Smooth muscle cell (in vitro differentiated cells): Measurements from ENCODE around the gene TSPAN32. TPM values are rescaled to one million over a fixed set of nuclear protein-coding genes. Genes with fewer than 3 reads are reported as not detected.
"Not testable (repeated sequence)": the region's sequence is repeated elsewhere in the genome, so short reads cannot be mapped to it uniquely, and the experiment has no call there.

Experiments used
- DNase-seq: peaks from one replicate; lab custom pipeline; 2025; ENCODE audit not compliant: unreplicated experiment; lab: John Stamatoyannopoulos, UW
- H2AFZ ChIP-seq: fragments of 200-600 bp; sonication (generic); 2 replicates; pipeline ENCODE4 v1.6.0; 2016; ENCODE audit warnings: antibody characterized with exemption, low read depth, mild to moderate bottlenecking
- H3F3A ChIP-seq: fragments of 200-600 bp; sonication (generic); 2 replicates; pipeline ENCODE4 v1.6.0; 2017; ENCODE audit warnings: antibody characterized with exemption, low read depth
- H3K27ac ChIP-seq: fragments of 200-600 bp; sonication (generic); 2 replicates; pipeline ENCODE4 v1.5.1; 2016; ENCODE audit warnings: low read depth, mild to moderate bottlenecking
- H3K27me3 ChIP-seq: fragments of 200-600 bp; sonication (generic); 2 replicates; pipeline ENCODE4 v1.6.1; 2016; ENCODE audit warnings: low read depth, mild to moderate bottlenecking
- H3K36me3 ChIP-seq: fragments of 200-600 bp; sonication (generic); 2 replicates; pipeline ENCODE4 v1.5.1; 2016; ENCODE audit warnings: low read depth
- H3K4me1 ChIP-seq: fragments of 200-600 bp; sonication (generic); 2 replicates; pipeline ENCODE4 v1.5.1; 2016; ENCODE audit warnings: low read depth
- H3K4me2 ChIP-seq: fragments of 200-600 bp; sonication (generic); 2 replicates; pipeline ENCODE4 v1.6.0; 2016; ENCODE audit warnings: mild to moderate bottlenecking
- H3K4me3 ChIP-seq: fragments of 200-600 bp; sonication (generic); 2 replicates; pipeline ENCODE4 v1.5.1; 2016; ENCODE audit warnings: mild to moderate bottlenecking
- H3K79me2 ChIP-seq: fragments of 200-600 bp; sonication (generic); 2 replicates; pipeline ENCODE4 v1.6.0; 2016; ENCODE audit warnings: low read depth, mild to moderate bottlenecking
- H3K9ac ChIP-seq: fragments of 200-600 bp; sonication (generic); 2 replicates; pipeline ENCODE4 v1.6.0; 2016; ENCODE audit warnings: low read depth
- H3K9me3 ChIP-seq: fragments of 200-600 bp; sonication (generic); replicated peaks from 2 replicates; pipeline ENCODE4 v1.5.1; 2016; ENCODE audit warnings: low read depth
- H4K20me1 ChIP-seq: fragments of 200-600 bp; sonication (generic); 2 replicates; pipeline ENCODE4 v1.6.0; 2016; ENCODE audit warnings: low read depth
- CTCF ChIP-seq: fragments of 200-600 bp; sonication (generic); IDR thresholded peaks from 2 replicates; pipeline ENCODE4 v1.5.1; 2017; ENCODE audit warnings: borderline replicate concordance, mild to moderate bottlenecking, antibody characterized with exemption; ENCODE audit not compliant: insufficient read depth, poor library complexity, severe bottlenecking
- WGBS: methylation state at CpG from one replicate; pipeline ENCODE4 v1.1.7; 2016; ENCODE audit warnings: low lambda C conversion rate; 5-methylcytosine and 5-hydroxymethylcytosine counted together
- polyA plus RNA-seq: library from polyadenylated mRNA; unstranded; fragments of >200 nt; fragmentation: Nextera tagmentation; extraction: Ambion mirVana; gene quantifications from 2 replicates; pipeline ENCODE4 v1.2.1, GENCODE V29; 2016
- total RNA-seq: library from RNA; depleted of rRNA; stranded (reverse); fragments of >200 nt; gene quantifications from 2 replicates; pipeline ENCODE4 v1.2.3, GENCODE V29; 2014

Gene TSPAN32
- total and polyA plus RNA-seq, 2 experiments from 2014 or later = not detected

- Histone ChIP-seq H4K20me1 (no peaks in the 10 kb centered on the region), H3K9me3 (no peaks in the 10 kb centered on the region), H3K4me2 (no peak overlapping the region), H3K4me1 (no peaks in the 10 kb centered on the region), H3K9ac (no peak overlapping the region), H3K27ac (no peak overlapping the region), H3K36me3 (no peaks in the 10 kb centered on the region), H3K4me3 (no peak overlapping the region), H2AFZ (no peak overlapping the region), H3K79me2 (no peaks in the 10 kb centered on the region), H3K27me3 (peaks cover 41% of the 10 kb centered on the region), H3F3A (no peaks in the 10 kb centered on the region)
- TF ChIP-seq CTCF = no peak
- no peak for DNase-seq
- WGBS = 83% methylated on average over 6 of the region's 6 CpGs
Observed at GRCh38 chr11:2277933-2278523, 23.8 kb upstream of the TSPAN32 start.

- Histone ChIP-seq H3K27ac (no peak overlapping the region), H3F3A (no peaks in the 10 kb centered on the region), H2AFZ (no peak overlapping the region), H3K9ac (no peak overlapping the region), H3K4me2 (no peak overlapping the region), H3K36me3 (no peaks in the 10 kb centered on the region), H3K9me3 (no peaks in the 10 kb centered on the region), H3K4me1 (no peaks in the 10 kb centered on the region), H4K20me1 (no peaks in the 10 kb centered on the region), H3K79me2 (no peaks in the 10 kb centered on the region), H3K27me3 (peaks cover 26% of the 10 kb centered on the region), H3K4me3 (no peak overlapping the region)
- DNase-seq = no peak
- 75% methylated on average over 2 of the region's 2 CpGs for WGBS
- TF ChIP-seq CTCF = no peak
Observed at GRCh38 chr11:2280208-2280607, 21.6 kb upstream of the TSPAN32 start.

GRCh38 chr11:2286350-2286749 is 15.5 kb upstream of the TSPAN32 start:
- not testable (repeated sequence) for H3K27me3 ChIP-seq, H3F3A ChIP-seq, H3K27ac ChIP-seq, H3K4me3 ChIP-seq, H3K9me3 ChIP-seq, H4K20me1 ChIP-seq, H3K4me1 ChIP-seq, H2AFZ ChIP-seq, H3K4me2 ChIP-seq, H3K79me2 ChIP-seq, H3K36me3 ChIP-seq, DNase-seq, H3K9ac ChIP-seq
- WGBS = 93% methylated on average over 13 of the region's 13 CpGs

GRCh38 chr11:2287091-2287490 is 14.7 kb upstream of the TSPAN32 start:
- H3K36me3 ChIP-seq = no peaks in the 10 kb centered on the region
- H3F3A ChIP-seq = no peaks in the 10 kb centered on the region
- H3K27me3 ChIP-seq = peaks cover 5% of the 10 kb centered on the region
- H4K20me1 ChIP-seq = no peaks in the 10 kb centered on the region
- TF ChIP-seq CTCF = no peak
- DNase-seq = no peak
- no peak overlapping the region for H3K4me2 ChIP-seq
- H3K4me1 ChIP-seq = no peaks in the 10 kb centered on the region
- H3K9ac ChIP-seq = no peak overlapping the region
- no peak overlapping the region for H2AFZ ChIP-seq
- H3K4me3 ChIP-seq = no peak overlapping the region
- WGBS = 74% methylated on average over 16 of the region's 16 CpGs
- no peak overlapping the region for H3K27ac ChIP-seq
- H3K79me2 ChIP-seq = no peaks in the 10 kb centered on the region
- no peaks in the 10 kb centered on the region for H3K9me3 ChIP-seq
